ENCODE measurements around the gene ZNF184. TPM values are rescaled to one million over a fixed set of nuclear protein-coding genes. Genes with fewer than 3 reads are reported as not detected.

The ZNF184 gene
- total and polyA plus RNA-seq, 9 of the 15 experiments (the other 6 are each of a cell fraction or from before 2014, with no cell fraction given) = 7.6 to 22.2 (median 12.8) TPM

DNA sequence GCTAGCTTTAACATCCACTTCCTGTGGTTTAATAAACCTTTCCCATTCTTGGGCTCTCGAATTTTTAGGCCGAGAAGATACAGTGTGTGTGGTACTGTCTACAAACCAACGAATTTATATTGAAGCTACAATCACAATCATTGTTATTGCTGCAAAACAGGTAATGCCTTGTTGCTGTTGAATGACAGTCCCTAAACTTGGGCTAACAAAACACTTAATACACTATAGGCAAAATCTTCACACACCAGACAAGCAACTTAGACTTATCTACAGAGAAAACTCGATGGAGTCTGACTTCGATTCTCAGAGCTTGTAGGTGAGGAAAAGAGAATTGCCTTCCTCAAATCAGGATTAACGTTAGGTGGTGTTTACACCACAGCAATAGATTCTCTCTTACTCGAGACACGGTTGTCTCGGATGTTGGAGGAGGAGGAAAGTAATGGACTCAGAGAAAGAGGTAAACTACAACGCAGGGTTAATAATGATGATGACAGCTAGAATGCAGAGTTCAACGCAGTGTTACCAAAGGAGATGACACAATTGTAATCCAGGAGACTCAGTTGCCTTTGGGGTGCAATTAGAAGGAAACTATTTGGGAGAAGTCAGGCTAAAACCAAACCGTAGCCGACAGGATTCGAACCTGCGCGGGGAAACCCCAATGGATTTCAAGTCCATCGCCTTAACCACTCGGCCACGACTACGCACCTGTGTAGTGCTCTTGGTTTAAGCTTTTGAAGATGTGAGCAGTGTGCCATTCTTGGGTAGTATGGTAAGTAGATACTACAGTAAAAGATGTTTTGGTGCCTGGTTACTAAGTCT is 32.5 kb upstream of the ZNF184 start (continued):
- TF ChIP-seq, protein P1, sequence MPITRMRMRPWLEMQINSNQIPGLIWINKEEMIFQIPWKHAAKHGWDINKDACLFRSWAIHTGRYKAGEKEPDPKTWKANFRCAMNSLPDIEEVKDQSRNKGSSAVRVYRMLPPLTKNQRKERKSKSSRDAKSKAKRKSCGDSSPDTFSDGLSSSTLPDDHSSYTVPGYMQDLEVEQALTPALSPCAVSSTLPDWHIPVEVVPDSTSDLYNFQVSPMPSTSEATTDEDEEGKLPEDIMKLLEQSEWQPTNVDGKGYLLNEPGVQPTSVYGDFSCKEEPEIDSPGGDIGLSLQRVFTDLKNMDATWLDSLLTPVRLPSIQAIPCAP (CRISPR knock-in tag; IDR thresholded peaks at IDR 0.05; ENCODE audit: borderline replicate concordance) = no peak; the same call in 1 of the 2 replicates
- TF ChIP-seq, protein P2, sequence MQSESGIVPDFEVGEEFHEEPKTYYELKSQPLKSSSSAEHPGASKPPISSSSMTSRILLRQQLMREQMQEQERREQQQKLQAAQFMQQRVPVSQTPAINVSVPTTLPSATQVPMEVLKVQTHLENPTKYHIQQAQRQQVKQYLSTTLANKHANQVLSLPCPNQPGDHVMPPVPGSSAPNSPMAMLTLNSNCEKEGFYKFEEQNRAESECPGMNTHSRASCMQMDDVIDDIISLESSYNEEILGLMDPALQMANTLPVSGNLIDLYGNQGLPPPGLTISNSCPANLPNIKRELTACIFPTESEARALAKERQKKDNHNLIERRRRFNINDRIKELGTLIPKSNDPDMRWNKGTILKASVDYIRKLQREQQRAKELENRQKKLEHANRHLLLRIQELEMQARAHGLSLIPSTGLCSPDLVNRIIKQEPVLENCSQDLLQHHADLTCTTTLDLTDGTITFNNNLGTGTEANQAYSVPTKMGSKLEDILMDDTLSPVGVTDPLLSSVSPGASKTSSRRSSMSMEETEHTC (IDR thresholded peaks at IDR 0.05) = no peak
- no peak for TF ChIP-seq RFX1 (IDR thresholded peaks at IDR 0.05)
- TF ChIP-seq, protein P3, sequence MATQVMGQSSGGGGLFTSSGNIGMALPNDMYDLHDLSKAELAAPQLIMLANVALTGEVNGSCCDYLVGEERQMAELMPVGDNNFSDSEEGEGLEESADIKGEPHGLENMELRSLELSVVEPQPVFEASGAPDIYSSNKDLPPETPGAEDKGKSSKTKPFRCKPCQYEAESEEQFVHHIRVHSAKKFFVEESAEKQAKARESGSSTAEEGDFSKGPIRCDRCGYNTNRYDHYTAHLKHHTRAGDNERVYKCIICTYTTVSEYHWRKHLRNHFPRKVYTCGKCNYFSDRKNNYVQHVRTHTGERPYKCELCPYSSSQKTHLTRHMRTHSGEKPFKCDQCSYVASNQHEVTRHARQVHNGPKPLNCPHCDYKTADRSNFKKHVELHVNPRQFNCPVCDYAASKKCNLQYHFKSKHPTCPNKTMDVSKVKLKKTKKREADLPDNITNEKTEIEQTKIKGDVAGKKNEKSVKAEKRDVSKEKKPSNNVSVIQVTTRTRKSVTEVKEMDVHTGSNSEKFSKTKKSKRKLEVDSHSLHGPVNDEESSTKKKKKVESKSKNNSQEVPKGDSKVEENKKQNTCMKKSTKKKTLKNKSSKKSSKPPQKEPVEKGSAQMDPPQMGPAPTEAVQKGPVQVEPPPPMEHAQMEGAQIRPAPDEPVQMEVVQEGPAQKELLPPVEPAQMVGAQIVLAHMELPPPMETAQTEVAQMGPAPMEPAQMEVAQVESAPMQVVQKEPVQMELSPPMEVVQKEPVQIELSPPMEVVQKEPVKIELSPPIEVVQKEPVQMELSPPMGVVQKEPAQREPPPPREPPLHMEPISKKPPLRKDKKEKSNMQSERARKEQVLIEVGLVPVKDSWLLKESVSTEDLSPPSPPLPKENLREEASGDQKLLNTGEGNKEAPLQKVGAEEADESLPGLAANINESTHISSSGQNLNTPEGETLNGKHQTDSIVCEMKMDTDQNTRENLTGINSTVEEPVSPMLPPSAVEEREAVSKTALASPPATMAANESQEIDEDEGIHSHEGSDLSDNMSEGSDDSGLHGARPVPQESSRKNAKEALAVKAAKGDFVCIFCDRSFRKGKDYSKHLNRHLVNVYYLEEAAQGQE (IDR thresholded peaks at IDR 0.05; ENCODE audit: borderline replicate concordance) = no peak; the same call in 1 of the 2 replicates
- TF ChIP-seq, protein P3 (CRISPR knock-in tag; IDR thresholded peaks at IDR 0.05; ENCODE audit: low read depth) = 0 out of 2 replicates have a peak, but pooled peaks have one; percentile 18
- TF ChIP-seq DIDO1 (tag; IDR thresholded peaks at IDR 0.05; ENCODE audit: low read depth) = no peak

Data from K562 (cell line).